ENCODE results near the gene TOE1.

DNA sequence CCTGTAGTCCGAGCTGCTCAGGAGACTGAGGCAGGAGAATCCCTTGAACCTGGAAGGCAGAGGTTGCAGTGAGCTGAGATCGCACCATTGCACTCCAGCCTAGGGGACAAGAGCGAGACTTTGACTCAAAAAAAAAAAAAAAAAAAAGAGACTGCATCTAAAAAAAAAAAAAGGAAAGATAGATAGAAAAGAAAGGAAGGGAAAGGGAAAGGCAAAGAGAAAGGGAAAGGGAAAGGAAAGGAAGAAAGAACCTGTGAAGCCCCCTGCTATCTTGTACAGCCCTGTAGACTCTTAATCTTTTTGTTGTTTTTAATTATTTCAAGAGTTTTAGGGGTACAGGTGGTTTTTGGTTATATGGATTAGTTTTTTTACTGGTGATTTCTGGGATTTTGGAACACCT lies 46.2 kb downstream of the TOE1 start:
- TF ChIP-seq, protein P1, sequence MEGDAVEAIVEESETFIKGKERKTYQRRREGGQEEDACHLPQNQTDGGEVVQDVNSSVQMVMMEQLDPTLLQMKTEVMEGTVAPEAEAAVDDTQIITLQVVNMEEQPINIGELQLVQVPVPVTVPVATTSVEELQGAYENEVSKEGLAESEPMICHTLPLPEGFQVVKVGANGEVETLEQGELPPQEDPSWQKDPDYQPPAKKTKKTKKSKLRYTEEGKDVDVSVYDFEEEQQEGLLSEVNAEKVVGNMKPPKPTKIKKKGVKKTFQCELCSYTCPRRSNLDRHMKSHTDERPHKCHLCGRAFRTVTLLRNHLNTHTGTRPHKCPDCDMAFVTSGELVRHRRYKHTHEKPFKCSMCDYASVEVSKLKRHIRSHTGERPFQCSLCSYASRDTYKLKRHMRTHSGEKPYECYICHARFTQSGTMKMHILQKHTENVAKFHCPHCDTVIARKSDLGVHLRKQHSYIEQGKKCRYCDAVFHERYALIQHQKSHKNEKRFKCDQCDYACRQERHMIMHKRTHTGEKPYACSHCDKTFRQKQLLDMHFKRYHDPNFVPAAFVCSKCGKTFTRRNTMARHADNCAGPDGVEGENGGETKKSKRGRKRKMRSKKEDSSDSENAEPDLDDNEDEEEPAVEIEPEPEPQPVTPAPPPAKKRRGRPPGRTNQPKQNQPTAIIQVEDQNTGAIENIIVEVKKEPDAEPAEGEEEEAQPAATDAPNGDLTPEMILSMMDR (IDR thresholded peaks at IDR 0.05; ENCODE audit: insufficient read depth, low read depth, low read length) = no peak
- TF ChIP-seq EZH2 (IDR thresholded peaks at IDR 0.05; ENCODE audit: insufficient read depth, low read length) = no peak
